OCI-LY7 (cell line): ENCODE measurements around the gene AQR.

Experiments
- EZH2phosphoT487 ChIP-seq: fragments of 200-600 bp; sonication (generic); IDR thresholded peaks from 2 replicates; pipeline ENCODE4 v1.6.1; 2018; ENCODE audit warnings: low read depth, borderline replicate concordance, mild to moderate bottlenecking, mixed run types, antibody characterized with exemption, low read length, moderate library complexity, mixed read lengths
- TF ChIP-seq, protein P1 (sequence below): fragments of 200-600 bp; sonication (generic); conservative IDR thresholded peaks from 2 replicates; pipeline ENCODE4 v1.5.1; 2014; ENCODE audit warnings: mild to moderate bottlenecking, antibody characterized with exemption, low read length, moderate library complexity, mixed read lengths

DNA sequence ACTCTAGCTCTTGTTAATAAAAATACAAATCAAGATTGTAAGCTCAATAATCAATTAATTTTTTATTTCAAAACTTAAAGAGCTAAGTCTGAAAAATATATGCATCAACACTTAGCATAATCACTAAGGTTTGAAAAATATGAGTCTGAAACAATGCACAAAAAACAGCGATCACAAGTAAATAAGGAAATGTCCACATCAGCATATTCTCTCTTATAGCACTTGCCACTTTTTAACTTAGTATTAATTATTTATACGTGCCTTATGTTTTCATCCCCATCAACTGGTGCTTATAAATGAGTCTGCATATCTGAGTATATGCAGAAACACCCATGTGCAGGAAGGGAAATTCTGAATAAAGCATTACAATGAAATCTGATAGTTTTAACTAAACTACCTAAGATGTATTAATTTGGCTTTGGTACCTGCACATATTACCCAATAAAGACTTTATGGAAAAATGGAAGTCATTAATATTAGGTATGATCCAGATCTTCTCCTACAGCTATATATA is 28.3 kb downstream of the AQR start:
- TF ChIP-seq, protein P1, sequence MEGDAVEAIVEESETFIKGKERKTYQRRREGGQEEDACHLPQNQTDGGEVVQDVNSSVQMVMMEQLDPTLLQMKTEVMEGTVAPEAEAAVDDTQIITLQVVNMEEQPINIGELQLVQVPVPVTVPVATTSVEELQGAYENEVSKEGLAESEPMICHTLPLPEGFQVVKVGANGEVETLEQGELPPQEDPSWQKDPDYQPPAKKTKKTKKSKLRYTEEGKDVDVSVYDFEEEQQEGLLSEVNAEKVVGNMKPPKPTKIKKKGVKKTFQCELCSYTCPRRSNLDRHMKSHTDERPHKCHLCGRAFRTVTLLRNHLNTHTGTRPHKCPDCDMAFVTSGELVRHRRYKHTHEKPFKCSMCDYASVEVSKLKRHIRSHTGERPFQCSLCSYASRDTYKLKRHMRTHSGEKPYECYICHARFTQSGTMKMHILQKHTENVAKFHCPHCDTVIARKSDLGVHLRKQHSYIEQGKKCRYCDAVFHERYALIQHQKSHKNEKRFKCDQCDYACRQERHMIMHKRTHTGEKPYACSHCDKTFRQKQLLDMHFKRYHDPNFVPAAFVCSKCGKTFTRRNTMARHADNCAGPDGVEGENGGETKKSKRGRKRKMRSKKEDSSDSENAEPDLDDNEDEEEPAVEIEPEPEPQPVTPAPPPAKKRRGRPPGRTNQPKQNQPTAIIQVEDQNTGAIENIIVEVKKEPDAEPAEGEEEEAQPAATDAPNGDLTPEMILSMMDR: no peak
- no peak for TF ChIP-seq EZH2phosphoT487
